Fibroblast of mammary gland (primary cell): ENCODE results near the gene KLHL42.
"Not testable (repeated sequence)": the region's sequence is repeated elsewhere in the genome, so short reads cannot be mapped to it uniquely, and the experiment has no call there.

ENCODE experiments used
- DNase-seq: peaks from one replicate; pipeline ENCODE4 v3.0.0-alpha.2; 2010; ENCODE audit warnings: low read depth
- H3K4me3 ChIP-seq: 2 replicates; pipeline ENCODE4 v1.5.1; 2011; ENCODE audit warnings: low read depth, mild to moderate bottlenecking, low read length, moderate library complexity; ENCODE audit not compliant: control insufficient read depth
- TF ChIP-seq, protein P1 (sequence below): conservative IDR thresholded peaks from 2 replicates; pipeline ENCODE4 v1.5.1; 2011; ENCODE audit warnings: low read depth, low read length, inconsistent platforms; ENCODE audit not compliant: control insufficient read depth, insufficient read depth

The KLHL42 gene, protein sequence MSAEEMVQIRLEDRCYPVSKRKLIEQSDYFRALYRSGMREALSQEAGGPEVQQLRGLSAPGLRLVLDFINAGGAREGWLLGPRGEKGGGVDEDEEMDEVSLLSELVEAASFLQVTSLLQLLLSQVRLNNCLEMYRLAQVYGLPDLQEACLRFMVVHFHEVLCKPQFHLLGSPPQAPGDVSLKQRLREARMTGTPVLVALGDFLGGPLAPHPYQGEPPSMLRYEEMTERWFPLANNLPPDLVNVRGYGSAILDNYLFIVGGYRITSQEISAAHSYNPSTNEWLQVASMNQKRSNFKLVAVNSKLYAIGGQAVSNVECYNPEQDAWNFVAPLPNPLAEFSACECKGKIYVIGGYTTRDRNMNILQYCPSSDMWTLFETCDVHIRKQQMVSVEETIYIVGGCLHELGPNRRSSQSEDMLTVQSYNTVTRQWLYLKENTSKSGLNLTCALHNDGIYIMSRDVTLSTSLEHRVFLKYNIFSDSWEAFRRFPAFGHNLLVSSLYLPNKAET

DNA sequence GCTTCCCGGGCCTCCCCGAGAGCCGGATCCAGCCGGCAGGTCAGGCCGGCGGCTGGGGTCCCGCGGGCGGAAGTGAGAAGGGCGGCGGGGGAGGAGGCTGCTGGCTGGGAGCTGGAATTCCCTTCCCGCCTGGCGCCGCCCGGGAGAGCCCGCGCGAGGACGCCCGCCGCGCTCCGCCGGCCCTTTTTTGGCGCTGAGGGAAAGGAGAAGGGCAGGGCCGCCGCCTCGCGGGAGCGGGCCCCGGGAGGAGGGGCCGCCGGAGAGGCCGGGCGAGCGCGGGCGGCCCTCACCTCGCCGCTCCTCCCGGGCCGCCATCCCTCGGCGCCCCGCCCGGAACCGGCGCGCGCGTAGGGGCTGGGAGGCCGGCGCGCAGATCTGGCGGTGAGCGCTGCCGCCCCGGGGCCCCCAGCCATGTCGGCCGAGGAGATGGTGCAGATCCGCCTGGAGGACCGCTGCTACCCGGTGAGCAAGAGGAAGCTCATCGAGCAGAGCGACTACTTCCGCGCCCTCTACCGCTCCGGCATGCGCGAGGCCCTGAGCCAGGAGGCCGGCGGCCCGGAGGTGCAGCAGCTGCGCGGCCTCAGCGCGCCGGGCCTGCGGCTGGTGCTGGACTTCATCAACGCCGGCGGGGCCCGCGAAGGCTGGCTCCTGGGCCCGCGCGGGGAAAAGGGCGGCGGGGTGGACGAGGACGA is at the start of gene KLHL42, which contains the start of gene MANSC4:
Gene KLHL42 (plus strand): TSS at position 314 of the 692 bp plus-strand sequence. CDS start 98 bp downstream, at position 412.
Gene MANSC4 (minus strand): TSS at position 317 of the 692 bp plus-strand sequence. CDS start 8,960 bp downstream, outside the sequence.
- DNase-seq = peak; percentile 64
- peak within 1 kb of the TSS; percentile 80 for H3K4me3 ChIP-seq

DNA sequence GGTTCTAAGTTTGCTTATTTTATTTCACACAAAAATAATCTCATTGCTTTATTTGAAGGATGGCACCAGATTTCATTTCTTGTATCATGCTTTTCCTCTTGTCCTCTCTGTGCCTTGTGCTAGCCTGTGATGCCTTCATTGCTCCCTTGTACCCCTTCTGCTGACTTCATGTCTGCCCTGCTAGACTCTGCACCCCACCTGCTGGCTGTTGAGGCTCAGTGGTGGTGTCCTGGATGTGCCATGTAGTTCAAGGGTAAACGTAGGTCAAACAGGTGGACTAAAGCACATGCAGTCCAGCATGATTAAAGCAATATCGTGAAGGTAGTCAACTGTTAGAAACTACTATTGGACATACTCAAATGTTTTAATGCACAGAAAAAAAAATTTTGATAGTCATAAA is 47.8 kb upstream of the KLHL42 start:
- DNase-seq = no peak
- TF ChIP-seq, protein P1, sequence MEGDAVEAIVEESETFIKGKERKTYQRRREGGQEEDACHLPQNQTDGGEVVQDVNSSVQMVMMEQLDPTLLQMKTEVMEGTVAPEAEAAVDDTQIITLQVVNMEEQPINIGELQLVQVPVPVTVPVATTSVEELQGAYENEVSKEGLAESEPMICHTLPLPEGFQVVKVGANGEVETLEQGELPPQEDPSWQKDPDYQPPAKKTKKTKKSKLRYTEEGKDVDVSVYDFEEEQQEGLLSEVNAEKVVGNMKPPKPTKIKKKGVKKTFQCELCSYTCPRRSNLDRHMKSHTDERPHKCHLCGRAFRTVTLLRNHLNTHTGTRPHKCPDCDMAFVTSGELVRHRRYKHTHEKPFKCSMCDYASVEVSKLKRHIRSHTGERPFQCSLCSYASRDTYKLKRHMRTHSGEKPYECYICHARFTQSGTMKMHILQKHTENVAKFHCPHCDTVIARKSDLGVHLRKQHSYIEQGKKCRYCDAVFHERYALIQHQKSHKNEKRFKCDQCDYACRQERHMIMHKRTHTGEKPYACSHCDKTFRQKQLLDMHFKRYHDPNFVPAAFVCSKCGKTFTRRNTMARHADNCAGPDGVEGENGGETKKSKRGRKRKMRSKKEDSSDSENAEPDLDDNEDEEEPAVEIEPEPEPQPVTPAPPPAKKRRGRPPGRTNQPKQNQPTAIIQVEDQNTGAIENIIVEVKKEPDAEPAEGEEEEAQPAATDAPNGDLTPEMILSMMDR = peak; percentile 35
- H3K4me3 ChIP-seq = no peak overlapping the region

More for the DNA sequence above, at the start of gene KLHL42, which contains the start of gene MANSC4:
- TF ChIP-seq, protein P1 = no peak

DNA sequence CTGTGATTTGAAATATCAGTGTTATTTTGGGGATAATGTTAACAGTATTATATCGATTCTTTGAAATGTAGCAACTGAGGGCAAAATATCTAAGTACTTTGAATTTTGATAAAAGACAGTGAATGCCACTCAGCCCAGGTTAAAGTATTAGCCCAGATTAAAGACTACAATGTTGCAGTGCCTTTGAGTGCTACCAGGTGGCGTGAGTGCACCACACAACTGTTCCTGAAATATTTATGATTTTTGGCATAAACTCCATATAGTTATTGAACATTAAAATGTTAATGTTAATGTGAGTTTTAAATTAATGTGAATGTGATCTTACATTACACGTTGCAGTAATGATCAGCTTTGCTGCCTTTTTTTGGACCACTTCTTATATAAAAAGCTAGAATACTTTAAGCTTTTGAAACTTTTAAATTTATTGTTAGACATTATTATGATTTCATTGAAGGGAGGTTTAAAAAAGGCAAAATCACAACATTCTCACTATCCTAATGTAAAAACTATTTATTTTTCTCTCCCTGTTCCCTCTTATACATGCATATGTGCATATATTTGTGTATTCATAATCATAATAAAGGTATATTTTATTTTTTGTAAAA is 46.9 kb upstream of the KLHL42 start:
- peak; percentile 55 for DNase-seq
- TF ChIP-seq, protein P1 = peak; percentile 93

DNA sequence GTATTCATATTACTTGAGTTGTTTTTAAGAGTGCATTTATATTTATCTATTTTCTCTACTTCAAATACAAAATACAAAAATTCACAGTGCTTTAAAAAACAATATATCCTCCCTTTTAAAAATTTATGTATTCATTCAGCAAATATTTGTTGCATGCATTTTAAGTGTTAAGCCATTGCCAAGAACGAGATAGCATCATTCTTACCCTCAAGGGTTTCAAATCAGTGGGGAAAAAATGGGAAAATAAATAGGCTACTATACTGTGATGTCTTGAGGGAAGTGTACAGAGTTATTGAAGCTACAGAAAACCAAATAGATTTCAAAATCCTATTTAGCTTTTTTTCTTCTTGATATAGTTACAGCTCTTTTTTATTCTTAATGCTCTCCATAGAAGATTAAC is 46.2 kb upstream of the KLHL42 start:
- TF ChIP-seq, protein P1 = no peak

More for the DNA sequence above, 46.9 kb upstream of the KLHL42 start:
- H3K4me3 ChIP-seq = no peak overlapping the region

DNA sequence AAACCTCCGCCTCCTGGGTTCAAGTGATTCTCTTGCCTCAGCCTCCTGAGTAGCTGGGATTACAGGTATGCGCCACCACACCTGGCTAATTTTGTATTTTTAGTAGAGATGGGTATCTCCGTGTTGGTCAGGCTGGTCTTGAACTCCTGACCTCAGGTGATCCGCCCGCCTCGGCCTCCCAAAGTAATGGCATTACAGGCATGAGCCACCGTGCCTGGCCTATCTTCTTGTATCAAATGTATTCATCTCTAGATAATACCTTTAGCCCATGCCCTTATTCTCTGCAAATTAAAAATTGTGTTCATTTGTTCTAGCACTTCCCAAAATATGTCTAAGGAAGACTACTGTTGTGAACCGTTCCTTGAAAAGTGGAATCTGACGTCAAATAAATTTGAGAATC is 45.7 kb upstream of the KLHL42 start:
- not testable (repeated sequence) for H3K4me3 ChIP-seq, DNase-seq

More for the DNA sequence above, 46.2 kb upstream of the KLHL42 start:
- no peak for DNase-seq
- H3K4me3 ChIP-seq = no peak overlapping the region

DNA sequence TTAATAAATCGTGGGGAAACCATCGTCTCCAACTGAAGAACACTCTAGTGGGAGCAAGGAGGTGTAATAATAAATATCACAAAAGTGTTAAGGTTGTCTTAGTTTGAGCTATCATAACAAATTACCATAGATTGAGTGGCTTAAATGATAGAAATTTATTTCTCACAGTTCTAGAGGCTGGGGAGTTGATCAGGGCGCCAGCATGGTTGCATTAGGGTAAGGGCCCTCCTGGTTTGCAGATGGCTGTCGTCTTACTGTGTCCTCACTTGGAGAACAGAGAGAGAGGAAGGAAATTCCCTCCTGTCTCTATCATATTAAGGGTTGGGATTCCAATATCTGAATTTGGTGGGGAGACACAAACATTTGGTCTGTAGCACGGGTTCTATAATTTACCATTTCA is 36.4 kb upstream of the KLHL42 start:
- no peak for DNase-seq
- TF ChIP-seq, protein P1 = no peak
- no peak overlapping the region for H3K4me3 ChIP-seq

DNA sequence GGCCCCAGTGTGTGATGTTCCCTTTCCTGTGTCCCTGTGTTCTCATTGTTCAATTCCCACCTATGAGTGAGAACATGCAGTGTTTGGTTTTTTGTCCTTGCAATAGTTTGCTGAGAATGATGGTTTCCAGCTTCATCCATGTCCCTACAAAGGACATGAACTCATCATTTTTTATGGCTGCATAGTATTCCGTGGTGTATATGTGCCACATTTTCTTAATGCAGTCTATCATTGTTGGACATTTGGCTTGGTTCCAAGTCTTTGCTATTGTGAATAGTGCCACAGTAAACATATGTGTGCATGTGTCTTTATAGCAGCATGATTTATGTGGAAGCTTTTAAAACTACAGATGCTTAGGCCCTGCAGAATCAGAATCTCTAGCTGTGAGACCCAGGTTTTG is 34.3 kb upstream of the KLHL42 start:
- not testable (repeated sequence) for DNase-seq, H3K4me3 ChIP-seq
